ENCODE measurements around the gene ZNF628.

GRCh38 chr19:55454787-55455243 lies 21.6 kb upstream of the ZNF628 start:
- peak; percentile 38 to 63 (median 41) for TF ChIP-seq CTCF (IDR thresholded peaks at IDR 0.05)
- no peak for TF ChIP-seq POLR2A (IDR thresholded peaks at IDR 0.05; ENCODE audit: low read depth)
- TF ChIP-seq POLR2AphosphoS5 (IDR thresholded peaks at IDR 0.05): no peak
- TF ChIP-seq EP300 (IDR thresholded peaks at IDR 0.05): no peak
